Measurements from ENCODE around the gene CCL4.
"Not testable (repeated sequence)": the region's sequence is repeated elsewhere in the genome, so short reads cannot be mapped to it uniquely, and the experiment has no call there.

CCL4 gene

DNA sequence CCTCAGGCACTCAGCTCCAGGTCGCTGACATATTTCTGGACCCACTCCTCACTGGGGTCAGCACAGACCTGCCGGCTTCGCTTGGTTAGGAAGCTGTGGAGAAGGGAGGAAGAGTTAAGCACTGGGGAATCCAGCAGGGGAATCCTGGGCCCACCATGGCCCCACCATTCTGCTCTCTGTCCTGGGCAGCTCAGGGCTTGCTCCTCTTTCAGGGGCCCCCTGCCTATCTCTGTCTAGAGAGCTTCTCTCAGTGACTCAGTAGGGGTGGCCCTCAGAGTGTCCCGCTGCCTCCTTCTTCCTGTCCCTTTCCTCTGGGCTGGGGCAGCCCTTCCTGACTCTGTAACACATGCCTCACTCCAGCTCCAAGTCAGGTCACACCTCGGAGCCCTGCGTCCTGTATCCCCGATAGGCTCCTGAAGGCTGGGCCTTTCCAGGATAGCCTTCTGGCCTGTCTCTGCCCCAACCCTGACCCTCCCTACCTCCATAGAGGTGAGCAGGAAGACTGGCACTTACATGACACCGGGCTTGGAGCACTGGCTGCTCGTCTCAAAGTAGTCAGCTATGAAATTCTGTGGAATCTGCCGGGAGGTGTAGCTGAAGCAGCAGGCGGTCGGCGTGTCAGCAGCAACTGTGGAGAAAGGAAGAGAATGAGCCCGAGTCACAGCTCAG is 14.8 kb upstream of the CCL4 start:
- DNase-seq (ENCODE audit: extremely low spot score) = no peak
- TF ChIP-seq, protein P1, sequence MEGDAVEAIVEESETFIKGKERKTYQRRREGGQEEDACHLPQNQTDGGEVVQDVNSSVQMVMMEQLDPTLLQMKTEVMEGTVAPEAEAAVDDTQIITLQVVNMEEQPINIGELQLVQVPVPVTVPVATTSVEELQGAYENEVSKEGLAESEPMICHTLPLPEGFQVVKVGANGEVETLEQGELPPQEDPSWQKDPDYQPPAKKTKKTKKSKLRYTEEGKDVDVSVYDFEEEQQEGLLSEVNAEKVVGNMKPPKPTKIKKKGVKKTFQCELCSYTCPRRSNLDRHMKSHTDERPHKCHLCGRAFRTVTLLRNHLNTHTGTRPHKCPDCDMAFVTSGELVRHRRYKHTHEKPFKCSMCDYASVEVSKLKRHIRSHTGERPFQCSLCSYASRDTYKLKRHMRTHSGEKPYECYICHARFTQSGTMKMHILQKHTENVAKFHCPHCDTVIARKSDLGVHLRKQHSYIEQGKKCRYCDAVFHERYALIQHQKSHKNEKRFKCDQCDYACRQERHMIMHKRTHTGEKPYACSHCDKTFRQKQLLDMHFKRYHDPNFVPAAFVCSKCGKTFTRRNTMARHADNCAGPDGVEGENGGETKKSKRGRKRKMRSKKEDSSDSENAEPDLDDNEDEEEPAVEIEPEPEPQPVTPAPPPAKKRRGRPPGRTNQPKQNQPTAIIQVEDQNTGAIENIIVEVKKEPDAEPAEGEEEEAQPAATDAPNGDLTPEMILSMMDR (IDR thresholded peaks at IDR 0.05; ENCODE audit: control extremely low read depth, extremely low read depth, low read depth, missing control alignments) = no peak
- CTCF ChIA-PET = interaction anchor here (1.0 to 6.5 kb wide), 4 partner anchors 14 to 106 kb away, joined by 3 to 51 read pairs (median 6); partner anchors contain the start of gene CCL4
- POLR2A ChIA-PET = interaction anchor here (1.0 to 2.5 kb wide), 2 partner anchors 10 to 226 kb away, joined by 4 to 12 read pairs; no protein-coding TSS in a partner anchor

DNA sequence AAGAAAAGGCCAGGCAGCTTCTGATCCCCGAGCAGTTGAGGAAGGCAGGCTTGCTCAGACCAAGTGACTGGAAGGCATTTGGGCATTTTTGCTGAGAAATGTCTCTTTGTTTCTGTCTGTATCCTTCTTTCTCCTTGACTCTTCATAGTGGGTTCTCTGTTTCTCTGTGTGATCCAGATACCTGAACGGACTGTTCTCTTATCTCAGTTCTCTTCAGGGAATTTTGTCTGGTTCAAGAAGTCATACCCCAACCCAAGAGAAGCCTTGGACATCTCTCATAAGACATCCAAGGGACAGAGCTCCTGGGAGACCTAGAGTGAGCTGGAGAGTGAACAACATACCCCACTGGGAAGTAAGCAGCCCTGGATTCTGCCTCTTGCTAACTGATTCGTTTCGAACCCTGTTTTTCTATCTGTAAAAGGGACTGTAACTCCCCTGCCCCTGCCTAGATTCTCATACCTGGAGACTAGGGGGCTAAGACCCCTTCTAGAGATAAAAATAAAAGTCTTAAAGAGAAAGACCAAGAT is 14.2 kb upstream of the CCL4 start:
- POLR2A ChIA-PET = interaction anchor here (1.0 to 2.5 kb wide), 8 partner anchors 10 to 226 kb away, joined by 3 to 12 read pairs (median 4); partner anchors contain the start of genes CCL3L1 and CCL3L3
- TF ChIP-seq, protein P1 (IDR thresholded peaks at IDR 0.05; ENCODE audit: control extremely low read depth, extremely low read depth, low read depth, missing control alignments) = no peak
- DNase-seq (ENCODE audit: extremely low spot score) = no peak
- CTCF ChIA-PET = interaction anchor here (1.0 to 6.5 kb wide), 6 partner anchors 17 to 107 kb away, joined by 3 to 51 read pairs (median 4); no protein-coding TSS in a partner anchor

DNA sequence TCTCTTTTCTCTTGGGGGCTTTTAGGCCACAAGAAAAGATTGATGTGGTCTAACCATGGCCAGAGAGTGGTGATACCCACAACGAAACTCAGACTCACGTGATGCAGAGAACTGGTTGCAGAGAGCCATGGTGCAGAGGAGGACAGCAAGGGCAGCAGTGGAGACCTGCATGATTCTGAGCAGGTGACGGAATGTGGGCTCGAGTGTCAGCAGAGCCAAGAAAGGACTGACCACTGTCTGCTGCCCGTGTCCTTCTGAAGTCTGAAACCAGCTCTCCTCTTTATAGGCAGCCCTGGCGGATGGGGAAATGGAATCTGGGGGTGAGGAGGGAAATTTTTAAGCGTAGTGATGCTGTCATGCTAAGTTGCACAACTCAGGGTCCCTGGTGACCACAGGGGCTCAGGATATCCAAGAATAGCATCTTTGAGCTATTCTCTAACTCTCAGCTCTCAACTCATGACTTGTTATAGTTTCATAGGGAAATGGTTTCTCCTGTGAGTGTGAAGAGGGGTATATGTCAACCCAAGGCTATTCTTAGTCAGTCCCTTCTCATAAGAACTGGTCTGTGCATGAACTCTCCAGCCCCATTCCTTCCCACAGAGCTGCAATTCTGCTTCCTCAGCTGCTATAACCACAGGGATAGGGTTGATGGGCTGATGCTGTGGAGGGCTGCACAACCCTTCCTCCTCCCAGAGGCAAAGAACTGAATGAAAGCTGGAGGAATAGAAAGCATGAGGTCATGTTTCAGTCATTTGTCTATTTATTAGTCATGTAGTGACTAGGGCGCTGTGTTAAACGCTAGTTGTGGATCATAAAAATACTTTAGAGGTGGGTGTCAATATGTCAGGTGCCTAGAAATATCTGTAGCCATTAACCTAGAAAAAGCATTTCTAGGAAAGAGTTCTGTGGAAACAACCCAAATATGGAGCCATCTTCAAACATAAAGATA is 13.5 kb upstream of the CCL4 start, which contains the start of gene CCL3:
Gene CCL3 (minus strand): TSS at position 256 of the 949 bp plus-strand sequence. CDS start 85 bp downstream, at position 171.
- POLR2A ChIA-PET = interaction anchor here (0.9 to 2.5 kb wide), 8 partner anchors 9 to 116 kb away, joined by 3 to 12 read pairs (median 4); partner anchors contain the start of genes CCL3L1 and CCL3L3
- CTCF ChIA-PET = interaction anchor here (0.9 to 6.5 kb wide), 6 partner anchors 17 to 121 kb away, joined by 3 to 51 read pairs (median 3); no protein-coding TSS in a partner anchor
- TF ChIP-seq, protein P1 (IDR thresholded peaks at IDR 0.05; ENCODE audit: control extremely low read depth, extremely low read depth, low read depth, missing control alignments) = no peak
- peak; percentile 56 for DNase-seq (ENCODE audit: extremely low spot score)

DNA sequence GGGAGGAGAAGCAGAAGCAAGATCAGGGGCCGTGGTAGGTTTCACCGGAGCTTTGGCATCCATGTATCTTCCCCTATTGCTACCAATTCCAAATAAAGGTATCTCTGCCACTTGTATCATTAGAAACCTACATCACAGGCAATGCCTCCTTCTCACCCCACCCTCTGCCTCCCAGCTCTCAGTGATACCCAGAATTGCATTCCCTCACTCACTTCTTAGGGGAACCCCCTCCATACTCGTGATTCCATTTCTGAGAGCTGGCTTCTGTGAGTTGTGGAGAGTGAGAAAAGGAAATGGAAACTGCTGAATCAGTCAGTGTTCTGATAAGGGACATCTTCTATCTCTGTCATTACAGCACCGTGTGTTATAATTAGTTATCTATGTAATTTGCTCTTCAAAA is 11.4 kb upstream of the CCL4 start:
- CTCF ChIA-PET = interaction anchor here (0.7 to 1.6 kb wide), 3 partner anchors 8 to 111 kb away, joined by 3 to 4 read pairs (median 3); partner anchors contain the start of gene CCL16
- POLR2A ChIA-PET = interaction anchor here (0.7 to 1.0 kb wide), 2 partner anchors 10 to 26 kb away, joined by 3 to 4 read pairs; no protein-coding TSS in a partner anchor
- no peak for DNase-seq (ENCODE audit: extremely low spot score)
- TF ChIP-seq, protein P1 (IDR thresholded peaks at IDR 0.05; ENCODE audit: control extremely low read depth, extremely low read depth, low read depth, missing control alignments) = no peak

DNA sequence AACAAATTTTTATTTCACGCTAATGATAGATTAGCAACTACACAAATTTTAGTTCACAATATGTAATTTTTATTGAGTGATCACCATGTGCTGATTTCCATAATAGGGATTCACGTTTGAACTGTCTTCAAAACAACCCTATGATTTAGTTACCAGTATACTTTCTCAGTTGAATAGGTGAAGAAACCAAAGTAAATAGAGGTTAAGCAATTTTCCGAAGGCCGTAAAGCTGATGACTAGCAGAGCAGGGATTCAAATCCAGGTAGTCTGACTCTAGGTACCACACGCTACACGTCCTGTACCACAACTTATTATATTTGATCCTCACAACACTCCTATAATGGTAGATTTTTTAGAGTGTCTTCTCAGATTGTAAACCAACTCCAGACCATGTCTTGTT is 10.9 kb upstream of the CCL4 start:
- CTCF ChIA-PET = interaction anchor here (1.6 kb wide), 1 partner anchor 111 kb away, joined by 4 read pairs; the partner anchor contains the start of gene CCL16
- not testable (repeated sequence) for DNase-seq (ENCODE audit: extremely low spot score)
- POLR2A ChIA-PET = interaction anchor here (0.7 to 1.0 kb wide), 2 partner anchors 10 to 25 kb away, joined by 3 to 4 read pairs; no protein-coding TSS in a partner anchor

DNA sequence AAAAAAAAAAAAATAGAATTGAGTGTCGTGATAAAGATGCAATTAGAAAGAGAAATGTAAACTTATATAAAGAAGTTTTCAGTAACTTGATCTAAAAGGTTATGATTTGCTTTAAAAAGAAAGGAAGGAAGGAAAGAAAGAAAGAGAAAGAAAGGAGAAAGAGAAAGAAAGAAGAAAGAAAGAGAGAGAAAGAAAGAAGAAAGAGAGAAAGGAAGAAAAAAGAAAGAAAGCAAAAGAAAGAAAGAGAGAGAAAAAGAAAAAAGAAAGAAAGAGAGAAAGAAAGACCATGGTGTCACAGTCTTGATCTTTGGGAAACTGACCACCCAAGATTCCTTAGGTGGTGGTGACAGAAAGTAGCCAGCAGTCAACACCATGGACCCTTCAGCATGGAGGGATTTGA is 9.4 kb upstream of the CCL4 start:
- ChIA-PET CTCF (no interaction called here), POLR2A (no interaction called here)
- TF ChIP-seq, protein P1 (IDR thresholded peaks at IDR 0.05; ENCODE audit: control extremely low read depth, extremely low read depth, low read depth, missing control alignments) = no peak

More for the DNA sequence above, 9.4 kb upstream of the CCL4 start:
- DNase-seq (ENCODE audit: extremely low spot score) = no peak

Measured in GM10248 (cell line).